ENCODE measurements around the gene MS4A15. TPM values are rescaled to one million over a fixed set of nuclear protein-coding genes. Genes with fewer than 3 reads are reported as not detected.
"Not testable (repeated sequence)": the region's sequence is repeated elsewhere in the genome, so short reads cannot be mapped to it uniquely, and the experiment has no call there.

The MS4A15 gene, protein sequence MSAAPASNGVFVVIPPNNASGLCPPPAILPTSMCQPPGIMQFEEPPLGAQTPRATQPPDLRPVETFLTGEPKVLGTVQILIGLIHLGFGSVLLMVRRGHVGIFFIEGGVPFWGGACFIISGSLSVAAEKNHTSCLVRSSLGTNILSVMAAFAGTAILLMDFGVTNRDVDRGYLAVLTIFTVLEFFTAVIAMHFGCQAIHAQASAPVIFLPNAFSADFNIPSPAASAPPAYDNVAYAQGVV
- total RNA-seq, result not detected in 2 replicates

GRCh38 chr11:60756307-60757032 lies at the start of gene MS4A15:
MS4A15 (plus strand) TSS chr11:60756867; CDS start chr11:60763734, 6,867 bp downstream.
- peak; percentile 26 to 31 for DNase-seq (ENCODE audit: low read depth in 2 of 2)

DNA sequence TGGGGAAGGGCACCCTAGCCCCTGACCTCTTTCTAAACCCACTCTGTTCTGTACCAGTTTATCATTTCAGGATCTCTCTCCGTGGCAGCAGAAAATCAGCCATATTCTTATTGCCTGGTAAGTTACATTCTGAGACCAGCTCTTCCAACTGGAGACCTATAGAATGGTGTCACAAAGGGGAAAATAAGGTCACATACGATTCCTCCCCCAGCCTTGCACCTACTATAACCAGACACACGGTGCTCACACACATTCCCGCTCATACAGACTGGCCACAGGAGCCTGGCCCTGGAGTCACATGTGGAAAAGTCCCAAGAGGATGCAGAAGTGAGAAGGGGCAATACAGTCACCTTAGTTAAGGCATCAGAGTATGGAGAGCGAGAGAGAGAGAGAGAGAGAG lies 49.7 kb upstream of the MS4A15 start:
- DNase-seq (ENCODE audit: low read depth in 2 of 2), result no peak

GRCh38 chr11:60710482-60710881 lies 46.2 kb upstream of the MS4A15 start:
- DNase-seq (ENCODE audit: low read depth in 2 of 2), result peak in 1 of 2 donors; percentile 7

DNA sequence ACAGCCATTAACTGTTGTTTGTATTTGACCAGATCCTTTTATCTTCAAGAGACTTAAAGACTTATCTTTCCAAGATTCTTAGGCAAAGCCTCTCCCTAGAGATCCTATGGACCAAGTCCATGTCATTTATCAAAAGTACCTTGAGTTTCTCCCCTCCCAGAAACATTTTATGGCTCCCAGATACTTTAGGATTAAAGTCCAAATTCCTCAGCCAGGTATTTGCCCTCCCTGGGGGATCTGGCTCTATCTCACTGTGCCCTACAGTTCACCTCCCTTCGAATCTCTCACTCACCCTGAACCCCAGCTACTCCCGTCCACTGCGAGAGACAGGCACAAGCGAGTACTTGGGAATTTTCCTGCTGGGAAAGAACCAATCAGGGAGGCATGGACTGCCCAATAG lies 45.4 kb upstream of the MS4A15 start:
- DNase-seq (ENCODE audit: low read depth in 2 of 2), result no peak

GRCh38 chr11:60713423-60713822 lies 43.2 kb upstream of the MS4A15 start:
- DNase-seq (ENCODE audit: low read depth in 2 of 2), result not testable (repeated sequence)

- DNase-seq (ENCODE audit: low read depth in 2 of 2), result no peak
Observed at GRCh38 chr11:60717956-60718355, 38.7 kb upstream of the MS4A15 start.

- no peak for DNase-seq (ENCODE audit: low read depth in 2 of 2)
Observed at GRCh38 chr11:60718524-60719316, 37.9 kb upstream of the MS4A15 start.

GRCh38 chr11:60719391-60719790 lies 37.3 kb upstream of the MS4A15 start:
- no peak for DNase-seq (ENCODE audit: low read depth in 2 of 2)

DNA sequence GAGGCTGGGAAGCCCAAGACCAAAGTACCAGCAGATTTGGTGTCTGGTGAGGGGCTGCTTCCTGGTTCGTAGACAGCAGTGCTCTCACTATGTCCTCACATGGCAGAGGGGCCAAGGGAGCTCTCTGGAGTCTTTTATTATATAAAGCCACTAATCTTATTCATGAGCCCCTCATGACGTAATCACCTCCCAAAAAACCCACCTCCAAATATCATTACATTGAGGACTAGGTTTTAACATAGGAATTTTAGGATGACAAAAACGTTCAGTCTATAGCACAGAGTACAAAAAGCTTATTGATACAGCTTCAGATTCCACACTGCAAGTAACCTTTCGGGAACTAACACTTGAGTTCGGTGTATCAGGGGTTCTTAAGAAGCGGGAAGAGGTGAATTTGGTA lies 36.2 kb upstream of the MS4A15 start:
- no peak for DNase-seq (ENCODE audit: low read depth in 2 of 2)

DNA sequence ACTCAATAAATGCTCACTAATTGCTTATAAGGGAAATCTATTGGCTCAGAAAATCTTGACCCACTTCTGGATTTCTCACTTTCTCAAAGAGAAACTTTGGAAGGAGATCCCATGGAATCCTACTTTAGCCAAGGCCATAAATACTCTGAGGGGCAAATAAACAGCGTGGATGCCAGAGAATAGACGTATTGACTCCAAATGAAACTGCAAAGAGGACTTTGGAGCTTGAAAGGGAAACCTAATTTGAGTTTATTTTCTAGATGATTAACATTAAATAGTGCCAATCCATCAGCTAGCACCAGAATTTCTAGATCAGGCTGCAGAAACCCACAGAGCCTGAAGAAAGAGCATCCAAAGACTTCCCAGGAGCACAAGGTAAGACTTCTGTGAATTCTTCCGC lies 32.2 kb upstream of the MS4A15 start, which contains the start of gene MS4A18:
Gene MS4A18 (plus strand): TSS at position 301 of the 400 bp plus-strand sequence.
- DNase-seq (ENCODE audit: low read depth in 2 of 2), result no peak

DNA sequence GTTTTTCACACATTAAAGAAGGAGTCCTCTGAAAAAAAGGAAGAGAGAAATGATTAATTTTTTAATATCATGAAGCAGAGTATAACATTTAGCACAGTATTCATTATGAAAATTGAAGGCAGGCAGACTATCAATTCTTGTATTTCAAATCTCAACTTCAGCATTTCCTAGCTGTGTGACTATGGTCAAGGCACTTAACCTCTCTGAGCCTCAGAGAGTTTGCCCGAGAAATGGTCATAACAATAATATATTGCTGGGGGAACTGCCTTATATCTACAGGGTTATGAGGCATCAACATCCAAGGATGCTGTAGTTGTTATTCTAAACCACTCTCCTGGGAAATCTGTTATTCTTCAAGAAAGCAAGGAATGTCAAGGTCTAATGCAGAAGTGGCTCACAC lies 31.1 kb upstream of the MS4A15 start:
- no peak for DNase-seq (ENCODE audit: low read depth in 2 of 2)

DNA sequence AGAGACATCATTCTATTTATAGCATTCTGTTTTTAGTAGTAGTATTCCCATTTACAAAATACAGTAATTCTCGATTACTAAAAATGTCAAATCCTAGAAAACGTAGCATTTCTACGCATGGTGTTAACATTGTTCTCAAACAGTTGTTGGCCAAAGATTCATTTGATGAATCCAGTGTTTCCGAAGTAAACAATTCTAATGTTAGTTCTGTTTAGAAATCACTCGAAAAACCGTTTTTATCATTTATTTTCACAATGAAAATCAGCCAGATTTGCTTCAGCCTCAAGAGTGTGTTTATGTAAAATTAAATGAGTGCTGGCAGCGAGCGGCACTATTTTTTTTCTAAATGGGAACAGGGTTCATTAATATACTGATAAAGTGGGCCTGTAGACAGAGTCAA lies 25.1 kb upstream of the MS4A15 start:
- no peak for DNase-seq (ENCODE audit: low read depth in 2 of 2)

DNA sequence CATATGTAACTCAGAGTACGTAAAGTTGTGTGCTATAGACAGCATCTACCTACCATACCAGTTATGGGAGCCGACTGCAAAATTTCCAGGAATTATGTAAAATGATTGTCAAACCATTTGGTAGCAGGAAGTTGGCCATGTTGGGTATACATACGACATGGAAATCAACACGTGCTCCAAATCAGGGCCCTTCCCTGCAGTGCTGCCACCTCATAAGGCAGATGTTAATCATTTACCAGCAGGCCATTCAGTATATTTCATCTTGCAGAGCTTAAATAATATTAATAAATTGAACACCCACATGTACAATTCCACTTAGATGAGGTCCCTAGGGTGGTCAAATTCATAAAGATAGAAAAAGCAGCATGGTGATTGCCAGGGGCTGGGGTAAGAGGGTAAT lies 22.4 kb upstream of the MS4A15 start:
- no peak for DNase-seq (ENCODE audit: low read depth in 2 of 2)

DNA sequence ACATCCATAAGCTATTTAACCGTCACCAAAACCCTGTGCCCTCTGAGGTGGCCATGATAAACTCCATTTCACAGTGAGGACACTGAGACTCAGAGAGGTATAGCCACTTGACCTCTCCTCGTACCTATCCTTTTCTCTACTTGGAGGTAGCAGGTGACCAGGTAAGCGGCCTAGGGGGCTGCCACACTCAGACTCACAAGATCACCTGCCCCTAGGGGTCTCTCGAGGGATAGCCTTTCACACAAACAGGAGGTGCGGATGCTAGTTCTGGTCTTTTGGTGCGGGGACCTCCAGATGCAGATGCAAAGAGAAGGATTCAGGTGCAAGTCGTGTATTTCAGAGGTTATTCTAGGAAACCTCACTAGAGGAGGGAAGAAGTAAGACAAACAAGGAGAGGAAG lies 17.6 kb upstream of the MS4A15 start:
- DNase-seq (ENCODE audit: low read depth in 2 of 2), result no peak

DNA sequence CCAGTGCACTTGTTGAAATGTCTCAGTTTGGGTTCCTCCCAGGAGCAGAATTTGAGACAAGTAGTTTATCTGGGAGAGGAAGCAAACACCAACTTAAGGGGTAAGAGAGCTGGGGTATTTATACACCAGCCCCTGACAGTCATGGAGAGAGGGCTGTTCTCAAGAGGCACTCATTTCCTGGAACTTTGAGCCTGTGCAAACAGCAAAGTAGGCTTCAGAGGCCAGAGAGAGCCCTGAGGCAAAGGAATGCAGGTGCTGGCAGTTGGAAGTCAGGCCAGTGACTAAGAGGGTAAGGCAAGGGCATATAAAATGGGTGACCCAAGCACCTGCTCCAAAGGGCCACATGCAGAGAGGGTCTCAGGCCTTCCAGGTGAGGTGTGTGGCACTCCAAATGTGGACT lies 16.1 kb upstream of the MS4A15 start:
- no peak for DNase-seq (ENCODE audit: low read depth in 2 of 2)

GRCh38 chr11:60741421-60741820 lies 15.2 kb upstream of the MS4A15 start:
- DNase-seq (ENCODE audit: low read depth in 2 of 2), result no peak

DNA sequence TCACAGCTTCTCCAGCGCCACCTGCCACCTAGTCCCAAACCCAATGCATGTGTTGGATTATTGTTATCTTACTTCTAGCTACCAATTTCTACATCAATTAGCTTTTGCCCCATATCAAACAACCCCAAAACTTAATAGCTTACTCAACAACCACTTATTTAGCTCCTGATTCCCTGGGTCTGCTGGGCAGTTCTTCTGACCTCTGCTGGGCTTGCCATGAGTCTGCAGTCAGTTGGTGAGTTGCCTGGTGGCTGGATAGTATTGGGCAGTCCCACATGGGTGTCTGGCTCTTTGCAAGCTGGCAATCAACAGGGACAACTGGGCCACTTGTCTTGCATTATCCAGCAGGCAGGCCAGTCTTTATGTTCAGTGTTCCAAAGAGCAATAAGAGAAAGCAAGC lies 13.6 kb upstream of the MS4A15 start:
- DNase-seq (ENCODE audit: low read depth in 2 of 2), result no peak

- no peak for DNase-seq (ENCODE audit: low read depth in 2 of 2)
Observed at GRCh38 chr11:60744114-60744513, 12.6 kb upstream of the MS4A15 start.

GRCh38 chr11:60747359-60747873 lies 9.3 kb upstream of the MS4A15 start:
- no peak for DNase-seq (ENCODE audit: low read depth in 2 of 2)

DNA sequence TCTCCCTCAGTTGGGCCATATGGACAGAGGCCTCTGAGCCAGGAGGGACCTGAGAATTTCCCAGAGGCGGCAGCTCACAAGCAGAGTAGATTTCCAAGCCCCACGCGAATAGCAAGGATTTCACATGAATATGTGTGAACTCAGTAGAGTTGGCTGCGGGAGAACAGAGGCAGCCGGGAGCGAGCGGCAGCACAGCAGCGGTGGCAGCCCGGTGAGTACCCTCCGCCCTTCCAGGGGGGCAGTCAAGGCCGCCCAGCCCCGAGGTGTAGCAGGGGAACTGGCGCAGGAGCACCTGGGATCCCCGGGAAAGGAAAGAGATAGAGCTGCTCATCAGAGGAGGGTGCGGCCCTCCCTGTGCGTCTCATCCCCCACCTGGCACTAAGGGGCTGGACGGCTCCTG lies 8.4 kb upstream of the MS4A15 start:
- no peak for DNase-seq (ENCODE audit: low read depth in 2 of 2)

- no peak for DNase-seq (ENCODE audit: low read depth in 2 of 2)
Observed at GRCh38 chr11:60748821-60749220, 7.8 kb upstream of the MS4A15 start.

DNA sequence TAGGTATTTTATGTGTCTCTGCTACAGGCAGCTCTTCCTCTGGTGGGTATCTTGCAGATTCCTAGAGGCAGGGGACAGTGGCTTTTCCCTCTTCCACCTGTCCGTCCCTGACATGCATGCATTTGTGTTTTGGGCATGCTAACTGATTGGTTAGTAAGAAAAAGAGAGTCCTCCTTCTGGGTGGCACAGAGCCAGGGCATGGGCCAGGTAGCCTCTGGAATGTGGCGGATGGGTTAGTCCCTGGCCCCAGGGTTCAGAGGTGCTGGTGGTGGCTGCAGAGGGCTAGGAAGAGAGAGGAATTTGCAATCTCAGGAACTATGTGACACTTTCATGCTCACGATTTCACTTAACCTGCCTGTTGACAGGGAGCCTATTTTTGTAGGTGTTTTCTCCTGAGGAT lies 5.8 kb upstream of the MS4A15 start:
- no peak for DNase-seq (ENCODE audit: low read depth in 2 of 2)
